OCI-LY3 (cell line): ENCODE data around the gene NR2F1-AS1.

Experiments
- H2AFZ ChIP-seq: fragments of 200-600, 300-600 bp; shearing (Covaris generic); 2 replicates; pipeline ENCODE4 v1.6.0; 2014; ENCODE audit warnings: antibody characterized with exemption, low read depth, low read length
- H3K27ac ChIP-seq: fragments of 200-600, 300-600 bp; sonication (generic); 2 replicates; pipeline ENCODE4 v1.5.1; 2014; ENCODE audit warnings: mild to moderate bottlenecking, low read length, moderate library complexity, mixed read lengths
- H3K27me3 ChIP-seq: fragments of 200-600, 300-600 bp; sonication (generic); 2 replicates; pipeline ENCODE4 v1.6.1; 2014; ENCODE audit warnings: low read depth, low read length, mixed read lengths
- H3K36me3 ChIP-seq: fragments of 200-600, 300-600 bp; sonication (generic); replicated peaks from 2 replicates; pipeline ENCODE3; 2014; ENCODE audit warnings: low read depth, low read length, mixed read lengths
- H3K4me1 ChIP-seq: fragments of 300-600, 200-600 bp; sonication (generic); 2 replicates; pipeline ENCODE4 v1.6.1; 2014; ENCODE audit warnings: low read length, mixed read lengths
- H3K4me2 ChIP-seq: fragments of 200-600, 300-600 bp; sonication (generic); 2 replicates; pipeline ENCODE4 v1.6.1; 2014; ENCODE audit warnings: low read length, mixed read lengths
- H3K4me3 ChIP-seq: fragments of 300-600, 200-600 bp; sonication (generic); 2 replicates; pipeline ENCODE4 v1.5.1; 2014; ENCODE audit warnings: antibody characterized with exemption, mild to moderate bottlenecking, low read length, moderate library complexity
- H3K79me2 ChIP-seq: fragments of 300-600, 200-600 bp; shearing (Covaris generic); 2 replicates; pipeline ENCODE4 v1.6.1; 2014; ENCODE audit warnings: mild to moderate bottlenecking, low read length, mixed read lengths
- H3K9ac ChIP-seq: fragments of 300-600, 200-600 bp; shearing (Covaris generic); 2 replicates; pipeline ENCODE4 v1.6.0; 2014; ENCODE audit warnings: mild to moderate bottlenecking, low read length, moderate library complexity
- H3K9me3 ChIP-seq: fragments of 200-600, 300-600 bp; shearing (Covaris generic); 2 replicates; pipeline ENCODE4 v1.6.1; 2014; ENCODE audit warnings: low read length, mixed read lengths; ENCODE audit not compliant: insufficient read depth
- H4K20me1 ChIP-seq: fragments of 200-600, 300-600 bp; sonication (generic); 2 replicates; pipeline ENCODE4 v1.6.1; 2016; ENCODE audit warnings: low read length, mixed read lengths; ENCODE audit not compliant: insufficient read depth
- EZH2phosphoT487 ChIP-seq: fragments of 200-600 bp; shearing (Covaris generic); IDR thresholded peaks from 2 replicates; pipeline ENCODE4 v1.6.1; 2018; ENCODE audit warnings: antibody characterized with exemption, mixed run types, low read depth
- TF ChIP-seq, protein P1 (sequence below): fragments of 200-600, 300-600 bp; sonication (generic); IDR thresholded peaks from 2 replicates; pipeline ENCODE4 v1.5.1; 2014; ENCODE audit warnings: antibody characterized with exemption, low read length, low read depth

Gene NR2F1-AS1

DNA sequence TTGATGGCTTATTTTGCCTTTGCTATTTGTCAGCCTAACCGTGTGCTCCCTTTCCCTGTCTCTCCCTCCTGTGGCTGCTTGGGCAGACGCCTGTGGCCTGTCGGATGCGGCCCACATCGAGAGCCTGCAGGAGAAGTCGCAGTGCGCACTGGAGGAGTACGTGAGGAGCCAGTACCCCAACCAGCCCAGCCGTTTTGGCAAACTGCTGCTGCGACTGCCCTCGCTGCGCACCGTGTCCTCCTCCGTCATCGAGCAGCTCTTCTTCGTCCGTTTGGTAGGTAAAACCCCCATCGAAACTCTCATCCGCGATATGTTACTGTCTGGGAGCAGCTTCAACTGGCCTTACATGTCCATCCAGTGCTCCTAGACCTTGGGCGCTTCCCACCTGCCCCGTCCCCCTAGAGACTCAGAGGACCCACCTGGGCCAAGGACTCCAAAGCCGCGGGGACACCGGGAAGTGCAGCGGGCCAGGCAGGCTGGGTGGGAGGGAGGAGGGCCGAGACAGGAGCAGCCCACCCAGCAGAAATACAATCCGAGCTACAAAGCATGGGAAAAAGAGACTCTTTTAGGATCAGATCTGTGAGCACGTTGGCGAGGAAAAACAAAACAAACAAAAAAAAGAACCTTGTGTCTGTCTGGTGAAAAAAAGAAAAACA is 12.6 kb upstream of the NR2F1-AS1 start:
- TF ChIP-seq EZH2phosphoT487: no peak
- TF ChIP-seq, protein P1, sequence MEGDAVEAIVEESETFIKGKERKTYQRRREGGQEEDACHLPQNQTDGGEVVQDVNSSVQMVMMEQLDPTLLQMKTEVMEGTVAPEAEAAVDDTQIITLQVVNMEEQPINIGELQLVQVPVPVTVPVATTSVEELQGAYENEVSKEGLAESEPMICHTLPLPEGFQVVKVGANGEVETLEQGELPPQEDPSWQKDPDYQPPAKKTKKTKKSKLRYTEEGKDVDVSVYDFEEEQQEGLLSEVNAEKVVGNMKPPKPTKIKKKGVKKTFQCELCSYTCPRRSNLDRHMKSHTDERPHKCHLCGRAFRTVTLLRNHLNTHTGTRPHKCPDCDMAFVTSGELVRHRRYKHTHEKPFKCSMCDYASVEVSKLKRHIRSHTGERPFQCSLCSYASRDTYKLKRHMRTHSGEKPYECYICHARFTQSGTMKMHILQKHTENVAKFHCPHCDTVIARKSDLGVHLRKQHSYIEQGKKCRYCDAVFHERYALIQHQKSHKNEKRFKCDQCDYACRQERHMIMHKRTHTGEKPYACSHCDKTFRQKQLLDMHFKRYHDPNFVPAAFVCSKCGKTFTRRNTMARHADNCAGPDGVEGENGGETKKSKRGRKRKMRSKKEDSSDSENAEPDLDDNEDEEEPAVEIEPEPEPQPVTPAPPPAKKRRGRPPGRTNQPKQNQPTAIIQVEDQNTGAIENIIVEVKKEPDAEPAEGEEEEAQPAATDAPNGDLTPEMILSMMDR: no peak
- Histone ChIP-seq H3K27ac (no peak overlapping the region), H3K36me3 (no peaks in the 10 kb centered on the region), H3K9me3 (no peaks in the 10 kb centered on the region), H3K79me2 (no peaks in the 10 kb centered on the region), H4K20me1 (no peaks in the 10 kb centered on the region), H3K4me2 (no peak overlapping the region), H3K27me3 (no peaks in the 10 kb centered on the region), H3K4me1 (peaks cover 6% of the 10 kb centered on the region), H2AFZ (no peak overlapping the region), H3K9ac (no peak overlapping the region), H3K4me3 (no peak overlapping the region)

DNA sequence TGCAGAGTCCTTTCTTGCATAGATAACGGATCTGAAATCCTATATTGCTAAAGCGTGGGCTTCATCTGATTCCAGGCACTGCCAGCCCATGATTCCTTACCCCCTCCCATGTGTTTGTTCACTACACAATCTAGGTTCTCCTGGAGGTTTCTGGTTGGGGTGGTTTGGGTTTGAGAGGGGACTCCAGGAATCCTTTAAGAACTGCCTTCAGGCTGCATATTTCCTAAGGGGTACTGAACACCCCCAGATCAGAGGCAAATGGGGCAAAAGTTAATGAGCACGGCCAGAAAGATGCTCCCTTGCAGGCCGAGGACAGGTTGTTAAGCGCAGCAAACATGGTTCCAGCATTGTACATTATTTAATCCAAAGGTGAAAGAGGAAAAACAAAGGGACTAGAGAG is 11.9 kb upstream of the NR2F1-AS1 start:
- peaks cover 6% of the 10 kb centered on the region for H3K4me1 ChIP-seq
- no peaks in the 10 kb centered on the region for H3K36me3 ChIP-seq
- H3K9ac ChIP-seq: no peak overlapping the region
- H3K9me3 ChIP-seq: no peaks in the 10 kb centered on the region
- no peaks in the 10 kb centered on the region for H3K27me3 ChIP-seq
- H3K27ac ChIP-seq: no peak overlapping the region
- no peaks in the 10 kb centered on the region for H4K20me1 ChIP-seq
- H3K4me3 ChIP-seq: no peak overlapping the region
- H3K79me2 ChIP-seq: no peaks in the 10 kb centered on the region
- TF ChIP-seq, protein P1: no peak
- TF ChIP-seq EZH2phosphoT487: no peak
- H3K4me2 ChIP-seq: no peak overlapping the region
- H2AFZ ChIP-seq: no peak overlapping the region

DNA sequence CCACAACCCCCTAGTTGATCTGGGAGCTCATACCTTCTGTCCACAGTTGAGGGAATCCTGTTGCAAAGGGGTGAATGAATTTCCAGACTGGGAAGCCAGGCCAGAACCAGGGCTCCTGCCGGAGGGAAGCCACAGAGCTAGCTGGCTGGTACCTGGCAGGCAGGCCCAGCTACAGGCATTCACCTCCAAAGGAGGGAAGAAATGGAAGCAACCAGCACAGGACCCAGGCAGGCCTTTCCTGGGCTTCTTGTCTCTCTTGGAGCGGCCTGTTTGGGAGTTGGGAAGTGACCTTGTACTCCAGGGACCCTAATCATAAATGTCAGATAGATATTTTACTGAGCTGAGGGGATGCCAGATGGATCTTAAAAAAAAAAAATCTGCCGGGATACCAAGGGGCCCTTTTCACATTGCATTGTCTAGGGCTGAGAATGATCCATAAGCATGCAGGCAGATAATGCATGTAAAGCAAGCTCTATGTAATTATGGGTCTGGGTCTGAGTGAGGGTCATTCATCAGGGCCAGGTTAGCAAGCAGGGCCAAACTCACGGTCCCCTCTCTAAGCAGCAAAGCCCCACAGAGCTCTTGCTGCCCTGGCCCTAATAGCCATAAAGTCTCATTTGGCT is 10.4 kb upstream of the NR2F1-AS1 start:
- no peak overlapping the region for H3K4me3 ChIP-seq
- no peak overlapping the region for H2AFZ ChIP-seq
- no peak overlapping the region for H3K27ac ChIP-seq
- H3K9me3 ChIP-seq: no peaks in the 10 kb centered on the region
- H4K20me1 ChIP-seq: no peaks in the 10 kb centered on the region
- no peak overlapping the region for H3K9ac ChIP-seq
- TF ChIP-seq, protein P1: no peak
- TF ChIP-seq EZH2phosphoT487: no peak
- no peaks in the 10 kb centered on the region for H3K79me2 ChIP-seq
- H3K36me3 ChIP-seq: no peaks in the 10 kb centered on the region
- no peaks in the 10 kb centered on the region for H3K27me3 ChIP-seq
- peaks cover 6% of the 10 kb centered on the region for H3K4me1 ChIP-seq
- no peak overlapping the region for H3K4me2 ChIP-seq

DNA sequence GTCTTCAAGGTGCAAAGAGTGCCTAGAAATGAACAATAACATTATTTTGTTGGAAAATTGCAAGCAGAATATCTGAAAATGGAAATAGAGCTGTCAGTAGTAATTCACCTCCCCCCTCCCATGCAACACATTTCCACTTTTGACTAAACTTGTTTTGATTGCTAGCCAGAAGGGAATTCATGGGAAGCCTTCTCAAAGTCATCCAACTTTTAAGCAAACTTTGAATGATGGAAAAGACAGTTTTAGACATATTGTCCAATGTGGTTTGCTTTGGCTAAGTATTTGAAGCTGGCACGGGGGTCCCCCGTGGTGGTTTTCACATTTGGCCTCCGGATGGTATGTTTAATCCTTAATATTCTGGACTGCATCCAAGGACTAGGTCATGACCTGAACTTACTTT is 9.5 kb upstream of the NR2F1-AS1 start:
- no peak overlapping the region for H3K9ac ChIP-seq
- H4K20me1 ChIP-seq: no peaks in the 10 kb centered on the region
- H3K36me3 ChIP-seq: no peaks in the 10 kb centered on the region
- H3K4me1 ChIP-seq: peaks cover 12% of the 10 kb centered on the region
- H3K79me2 ChIP-seq: no peaks in the 10 kb centered on the region
- H3K27ac ChIP-seq: no peak overlapping the region
- H3K27me3 ChIP-seq: 0 out of 2 replicates have a peak, but pooled peaks cover 3% of the 10 kb centered on the region
- H3K9me3 ChIP-seq: no peaks in the 10 kb centered on the region
- H3K4me2 ChIP-seq: no peak overlapping the region
- no peak overlapping the region for H3K4me3 ChIP-seq
- no peak overlapping the region for H2AFZ ChIP-seq
- TF ChIP-seq EZH2phosphoT487: no peak
- TF ChIP-seq, protein P1: no peak
